Testis (tissue), 2 donors: ENCODE measurements around the gene ATMIN.

Experiments
- POLR2A ChIP-seq: fragments of 450-650 bp; IDR thresholded peaks from one replicate; pipeline ENCODE4 v1.6.1; 2017; ENCODE audit warnings: antibody characterized with exemption, mild to moderate bottlenecking, moderate library complexity
- TF ChIP-seq, protein P1 (sequence below), 3 experiments: fragments of 450-650 bp in 2 of 3; fragments of 200-600 bp in 1 of 3; sonication (generic) in 1 of 3; IDR thresholded peaks; one replicate each; pipeline ENCODE4 v1.5.1; 2016 to 2019; ENCODE audit warnings: antibody characterized with exemption in 3 of 3, mild to moderate bottlenecking in 2 of 3, moderate library complexity in 1 of 3

DNA sequence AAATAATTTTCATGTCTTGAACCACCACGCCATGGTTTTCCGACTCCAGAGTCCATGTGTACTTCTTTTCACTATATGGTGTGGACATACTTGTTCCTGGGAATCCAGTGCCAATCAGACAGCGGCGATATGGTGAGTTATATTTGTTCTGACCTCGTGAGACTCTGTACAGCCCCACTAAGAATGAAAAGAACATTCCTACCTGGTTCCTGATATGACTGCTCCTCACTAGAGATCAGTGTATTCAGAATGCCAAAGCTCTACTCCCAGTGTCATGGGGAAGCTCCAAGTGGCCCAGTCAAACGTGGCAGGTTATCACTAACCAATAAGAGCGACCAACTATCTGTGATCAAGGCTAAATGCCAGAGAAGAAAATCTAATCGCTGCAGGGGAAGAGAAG lies 35.3 kb downstream of the ATMIN start:
- TF ChIP-seq POLR2A, result no peak
- TF ChIP-seq, protein P1, sequence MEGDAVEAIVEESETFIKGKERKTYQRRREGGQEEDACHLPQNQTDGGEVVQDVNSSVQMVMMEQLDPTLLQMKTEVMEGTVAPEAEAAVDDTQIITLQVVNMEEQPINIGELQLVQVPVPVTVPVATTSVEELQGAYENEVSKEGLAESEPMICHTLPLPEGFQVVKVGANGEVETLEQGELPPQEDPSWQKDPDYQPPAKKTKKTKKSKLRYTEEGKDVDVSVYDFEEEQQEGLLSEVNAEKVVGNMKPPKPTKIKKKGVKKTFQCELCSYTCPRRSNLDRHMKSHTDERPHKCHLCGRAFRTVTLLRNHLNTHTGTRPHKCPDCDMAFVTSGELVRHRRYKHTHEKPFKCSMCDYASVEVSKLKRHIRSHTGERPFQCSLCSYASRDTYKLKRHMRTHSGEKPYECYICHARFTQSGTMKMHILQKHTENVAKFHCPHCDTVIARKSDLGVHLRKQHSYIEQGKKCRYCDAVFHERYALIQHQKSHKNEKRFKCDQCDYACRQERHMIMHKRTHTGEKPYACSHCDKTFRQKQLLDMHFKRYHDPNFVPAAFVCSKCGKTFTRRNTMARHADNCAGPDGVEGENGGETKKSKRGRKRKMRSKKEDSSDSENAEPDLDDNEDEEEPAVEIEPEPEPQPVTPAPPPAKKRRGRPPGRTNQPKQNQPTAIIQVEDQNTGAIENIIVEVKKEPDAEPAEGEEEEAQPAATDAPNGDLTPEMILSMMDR (IDR thresholded peaks at IDR 0.05), result no peak
